LNCAP (cell line): ENCODE data around the gene SSH3.

Source experiments
- TF ChIP-seq, protein P1 (sequence below): fragments of 450-650 bp; IDR thresholded peaks from 2 replicates; pipeline ENCODE4 v1.5.1; 2017; ENCODE audit warnings: mild to moderate bottlenecking

SSH3 gene

DNA sequence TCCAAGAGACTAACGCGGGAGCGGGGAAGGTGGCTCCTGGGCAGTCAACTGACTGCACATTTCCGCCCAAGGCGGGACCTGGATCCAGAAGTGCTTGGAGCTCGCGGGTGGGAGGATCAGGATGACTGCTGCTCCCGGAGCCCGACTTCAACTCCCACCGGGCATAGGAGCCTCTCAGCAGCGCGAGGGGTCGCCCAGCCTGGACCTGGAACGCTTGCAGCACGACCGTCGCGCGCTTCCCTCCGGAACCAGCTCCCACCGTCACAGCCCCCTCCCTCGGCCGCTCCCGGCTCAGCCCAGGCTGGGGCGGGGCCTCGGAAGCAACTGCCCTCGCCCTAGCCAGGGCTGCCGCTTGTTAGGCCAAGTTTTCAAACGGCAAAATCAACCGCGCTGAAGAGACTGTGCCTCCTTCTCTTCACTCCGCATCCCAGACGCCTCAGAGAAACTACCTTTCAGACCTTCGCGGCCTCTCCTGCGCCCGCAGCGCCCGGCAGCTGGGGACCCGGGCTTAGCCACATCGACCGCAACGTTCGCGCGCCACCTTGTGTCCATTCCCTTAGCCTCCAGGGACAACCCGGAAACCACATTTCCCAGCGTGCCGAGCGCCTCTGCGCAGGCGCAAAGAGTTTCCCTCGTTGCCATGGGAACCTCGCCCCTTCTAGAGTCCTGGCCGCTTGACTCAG, 14.0 kb downstream of the SSH3 start:
- TF ChIP-seq, protein P1, sequence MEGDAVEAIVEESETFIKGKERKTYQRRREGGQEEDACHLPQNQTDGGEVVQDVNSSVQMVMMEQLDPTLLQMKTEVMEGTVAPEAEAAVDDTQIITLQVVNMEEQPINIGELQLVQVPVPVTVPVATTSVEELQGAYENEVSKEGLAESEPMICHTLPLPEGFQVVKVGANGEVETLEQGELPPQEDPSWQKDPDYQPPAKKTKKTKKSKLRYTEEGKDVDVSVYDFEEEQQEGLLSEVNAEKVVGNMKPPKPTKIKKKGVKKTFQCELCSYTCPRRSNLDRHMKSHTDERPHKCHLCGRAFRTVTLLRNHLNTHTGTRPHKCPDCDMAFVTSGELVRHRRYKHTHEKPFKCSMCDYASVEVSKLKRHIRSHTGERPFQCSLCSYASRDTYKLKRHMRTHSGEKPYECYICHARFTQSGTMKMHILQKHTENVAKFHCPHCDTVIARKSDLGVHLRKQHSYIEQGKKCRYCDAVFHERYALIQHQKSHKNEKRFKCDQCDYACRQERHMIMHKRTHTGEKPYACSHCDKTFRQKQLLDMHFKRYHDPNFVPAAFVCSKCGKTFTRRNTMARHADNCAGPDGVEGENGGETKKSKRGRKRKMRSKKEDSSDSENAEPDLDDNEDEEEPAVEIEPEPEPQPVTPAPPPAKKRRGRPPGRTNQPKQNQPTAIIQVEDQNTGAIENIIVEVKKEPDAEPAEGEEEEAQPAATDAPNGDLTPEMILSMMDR = peak; percentile 87

DNA sequence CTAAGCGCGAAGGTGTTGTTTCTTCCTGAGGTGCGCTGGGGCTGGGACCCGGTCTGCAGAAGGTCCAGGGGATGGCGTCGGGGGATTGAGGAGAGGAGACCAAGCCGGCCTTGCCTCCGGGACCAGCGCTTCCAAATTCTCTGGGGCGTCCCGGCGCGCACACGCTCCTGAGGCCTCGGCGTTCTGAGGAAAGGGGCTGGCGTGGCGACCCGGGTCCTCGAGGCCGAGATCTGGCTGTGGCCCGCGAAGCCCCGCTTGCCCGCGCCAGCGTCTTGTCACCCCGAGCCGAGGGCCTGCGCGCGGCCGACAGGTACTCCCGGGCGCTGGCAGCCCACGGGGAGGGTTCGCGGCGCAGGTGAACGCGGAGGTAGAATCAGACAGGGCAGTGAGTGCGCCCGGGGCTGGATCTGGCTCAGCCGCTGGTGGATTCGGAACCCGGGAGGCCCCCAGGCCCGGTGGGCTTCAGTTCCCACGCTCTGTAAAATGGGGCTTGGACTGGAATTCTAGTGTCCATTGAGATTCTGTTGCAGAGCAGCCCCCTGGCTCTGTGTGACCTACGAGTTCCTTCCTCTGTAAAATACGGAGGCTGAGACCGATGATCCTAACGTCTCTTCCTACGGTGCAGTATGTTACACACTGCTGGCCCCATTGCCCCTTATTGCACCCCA, 14.7 kb downstream of the SSH3 start:
- TF ChIP-seq, protein P1 = no peak

DNA sequence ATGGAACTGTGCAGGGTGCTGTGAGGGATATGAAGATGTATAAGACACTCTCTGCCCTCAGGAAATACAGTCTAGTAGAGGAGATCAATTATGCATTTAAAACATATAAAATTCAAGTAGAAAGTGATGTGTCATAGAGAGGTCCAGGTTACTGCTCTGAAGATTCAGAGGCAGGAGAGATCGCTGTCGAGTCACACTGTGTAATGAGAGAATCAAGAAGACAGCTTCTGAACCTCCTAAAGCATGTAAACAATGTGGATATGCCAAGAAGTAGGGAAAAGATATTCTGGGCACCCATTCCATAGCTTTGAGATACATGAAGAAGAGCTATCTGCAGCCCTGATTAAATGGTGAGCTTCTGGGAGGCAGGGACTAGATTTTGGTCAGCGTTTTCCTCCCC, 16.7 kb downstream of the SSH3 start:
- TF ChIP-seq, protein P1 = no peak

- TF ChIP-seq, protein P1 = no peak
These were observed 17.4 kb downstream of the SSH3 start for GRCh38 chr11:67320691-67321090.

DNA sequence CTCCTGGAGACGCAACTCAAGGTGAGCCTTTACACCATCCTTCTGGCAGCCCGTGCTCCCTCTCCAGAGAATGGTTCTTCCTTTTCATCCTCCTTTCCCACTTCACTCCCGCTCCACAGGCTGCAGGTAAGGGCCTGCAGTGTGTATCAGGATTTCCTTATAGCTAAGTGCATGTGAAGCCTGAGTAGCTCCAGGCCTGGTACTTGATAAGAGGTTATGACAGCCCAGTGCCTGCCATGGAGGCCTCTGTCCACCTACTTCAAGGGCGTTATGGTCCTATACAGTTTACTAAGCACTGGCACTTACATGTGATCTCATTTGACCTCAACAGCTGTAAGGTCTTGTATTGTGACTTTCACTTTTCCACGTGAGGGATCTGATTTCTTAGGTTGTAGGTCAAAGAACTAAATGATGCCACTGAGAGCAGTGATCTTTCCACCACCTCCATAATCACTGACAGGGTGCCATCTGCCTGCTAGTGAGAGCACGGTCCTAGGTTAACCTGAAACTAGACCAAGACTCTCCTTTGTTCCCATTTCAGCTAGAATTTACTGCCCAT, 18.1 kb downstream of the SSH3 start:
- TF ChIP-seq, protein P1 = no peak

- TF ChIP-seq, protein P1 = no peak
These were observed 18.7 kb downstream of the SSH3 start for GRCh38 chr11:67322049-67322448.

DNA sequence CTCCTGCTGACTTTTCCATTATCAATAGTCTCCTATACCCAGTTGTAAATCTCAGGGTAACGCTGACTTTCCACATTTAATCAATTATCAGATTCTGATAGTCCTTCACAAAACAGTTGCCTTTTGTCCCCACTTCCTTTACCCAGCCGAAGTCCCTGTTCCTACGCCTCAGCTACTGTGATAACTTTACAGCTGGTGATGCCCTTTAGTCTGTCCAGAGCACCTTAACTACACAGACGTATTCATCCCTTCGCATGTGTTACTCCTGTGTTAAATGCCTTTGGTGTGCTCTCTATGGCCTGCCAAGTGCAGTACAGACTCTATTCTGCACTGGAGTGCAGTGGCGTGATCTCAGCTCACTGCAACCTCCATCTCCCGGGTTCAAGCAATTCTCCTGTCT, 20.2 kb downstream of the SSH3 start:
- TF ChIP-seq, protein P1 = no peak
